HG03457 (cell line): ENCODE results near the gene SLIT1.
"Not testable (repeated sequence)": the region's sequence is repeated elsewhere in the genome, so short reads cannot be mapped to it uniquely, and the experiment has no call there.

ENCODE experiments used
- ATAC-seq: cut with Tn5 transposase; IDR thresholded peaks from one replicate; pipeline ENCODE4 v1.9.1; 2021; ENCODE audit warnings: moderate number of reproducible peaks; ENCODE audit not compliant: unreplicated experiment

The SLIT1 gene

GRCh38 chr10:97089209-97089870 is 96.4 kb downstream of the SLIT1 start:
- no peak for ATAC-seq

- no peak for ATAC-seq
Observed at GRCh38 chr10:97087296-97087695, 98.5 kb downstream of the SLIT1 start.

GRCh38 chr10:97086530-97086929 is 99.2 kb downstream of the SLIT1 start:
- no peak for ATAC-seq

GRCh38 chr10:97083228-97083829 is 102.4 kb downstream of the SLIT1 start:
- no peak for ATAC-seq

DNA sequence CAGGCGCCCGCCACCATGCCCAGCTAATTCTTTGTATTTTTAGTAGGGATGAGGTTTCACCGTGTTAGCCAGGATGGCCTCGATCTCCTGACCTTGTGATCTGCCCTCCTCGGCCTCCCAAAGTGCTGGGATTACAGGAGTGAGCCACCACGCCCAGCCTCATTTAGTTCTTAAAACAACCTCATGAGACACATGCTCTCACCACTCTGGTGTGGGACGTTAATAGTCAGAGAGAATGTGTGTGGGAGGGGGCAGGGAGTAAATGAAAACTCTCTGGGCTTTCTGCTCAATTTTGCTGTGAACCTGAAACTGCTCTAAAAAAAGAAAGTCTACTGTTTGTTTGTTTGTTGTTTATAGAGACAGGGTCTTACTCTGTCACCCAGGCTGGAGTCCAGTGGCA is 103.2 kb downstream of the SLIT1 start:
- not testable (repeated sequence) for ATAC-seq

DNA sequence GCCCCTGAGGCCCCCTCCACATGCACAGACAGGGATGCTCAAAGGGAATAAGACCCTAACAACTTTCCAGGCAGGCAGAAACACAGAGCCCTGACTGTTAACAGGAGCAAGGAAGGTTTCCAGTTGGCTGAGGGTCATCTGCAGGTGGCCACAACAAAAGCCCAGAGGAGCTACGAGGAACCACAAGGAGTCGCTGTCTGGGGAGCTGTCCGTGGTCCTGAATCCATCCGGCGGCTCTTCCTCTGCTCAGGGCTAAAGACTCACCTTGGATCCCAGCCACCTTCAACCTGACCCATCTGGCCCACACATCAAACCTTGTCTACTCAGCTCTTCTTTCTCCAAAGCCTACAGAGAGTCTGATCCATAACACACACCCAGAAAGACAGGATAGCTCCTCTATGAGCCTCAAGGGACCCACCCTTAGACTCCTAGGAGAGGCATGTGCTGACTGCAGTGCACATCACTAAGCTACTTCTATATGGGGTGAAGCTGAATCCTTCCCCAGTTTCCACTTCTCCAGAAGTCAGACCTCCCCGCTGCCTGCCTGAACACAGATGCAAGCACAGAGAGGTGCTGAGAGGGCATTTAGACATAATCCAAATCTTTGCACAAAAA is 104.0 kb downstream of the SLIT1 start:
- ATAC-seq: no peak

DNA sequence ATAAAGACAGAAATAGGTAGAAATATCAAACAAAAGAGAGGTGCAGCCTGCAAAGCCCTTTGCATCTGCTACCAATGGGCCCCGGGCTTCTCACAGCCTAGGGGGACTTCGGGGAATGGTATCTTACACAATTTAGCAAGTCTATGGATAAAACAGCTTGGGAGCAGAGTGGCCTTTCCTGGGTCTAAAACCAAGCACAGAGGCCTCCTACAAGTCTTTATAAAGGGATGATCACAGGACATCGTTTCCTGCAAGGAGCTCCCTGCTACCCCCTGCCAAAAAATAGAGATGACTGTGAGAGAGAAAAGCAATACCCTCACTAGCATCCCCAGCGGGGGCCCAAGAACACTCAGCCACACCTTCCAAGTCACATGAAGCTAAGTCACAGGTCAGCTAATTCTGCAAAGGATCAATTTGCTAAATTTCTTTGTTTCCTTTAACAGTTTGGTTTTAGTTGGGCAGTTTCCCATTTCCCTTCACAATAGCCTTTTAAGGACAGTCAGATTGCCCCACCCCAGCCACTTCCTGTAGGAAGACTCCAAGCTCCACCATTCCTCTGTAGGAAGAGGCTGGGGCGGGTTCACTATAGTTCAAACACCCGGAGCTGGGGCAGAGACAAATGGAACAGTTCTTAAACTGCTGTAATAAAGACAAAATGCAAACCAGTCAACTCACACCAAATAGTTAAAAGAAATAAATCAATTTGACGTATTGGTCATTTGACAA is 105.5 kb downstream of the SLIT1 start:
- ATAC-seq: no peak

DNA sequence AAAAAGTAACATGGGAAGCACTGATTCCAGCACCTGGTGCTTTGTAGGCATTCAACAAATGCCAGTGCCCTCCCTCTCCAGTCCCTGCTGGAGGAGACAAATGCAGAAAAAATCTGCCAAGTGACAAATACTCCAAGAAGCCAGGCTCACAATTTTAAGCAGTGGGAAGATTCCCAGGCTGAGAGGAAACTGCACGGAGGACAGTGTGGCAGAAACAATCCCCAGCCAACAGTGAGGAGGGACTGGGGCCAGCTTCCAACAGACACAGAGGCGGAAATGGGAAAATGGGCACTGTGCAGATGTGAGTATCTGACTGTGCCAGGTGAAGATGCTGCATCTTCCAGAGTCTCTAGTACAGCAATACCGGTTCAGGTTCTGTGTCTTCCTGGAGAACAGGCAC is 106.3 kb downstream of the SLIT1 start:
- no peak for ATAC-seq

DNA sequence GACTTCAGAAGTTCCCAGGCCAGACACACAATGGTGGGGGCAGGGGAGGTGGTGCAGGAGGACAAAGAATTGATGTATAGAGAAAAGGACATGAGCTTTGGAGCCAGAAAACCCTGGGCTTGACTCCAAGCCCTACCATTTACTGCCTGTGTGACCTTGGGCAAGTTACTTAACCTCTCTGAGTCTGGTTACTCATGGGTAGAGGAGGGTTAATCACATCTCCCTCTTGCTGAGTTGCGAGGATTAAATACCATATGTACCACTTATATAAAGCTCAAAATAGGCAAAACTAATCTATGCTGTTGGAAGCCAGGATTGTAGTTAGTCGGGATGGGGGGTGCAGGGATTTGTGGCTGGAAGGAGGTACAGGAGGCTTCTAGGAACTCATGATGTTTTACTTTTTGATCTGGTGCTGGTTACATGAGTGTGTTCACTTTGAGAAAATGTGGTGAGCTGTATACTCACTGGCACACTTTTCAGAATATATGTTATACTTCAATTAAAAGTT is 106.8 kb downstream of the SLIT1 start:
- ATAC-seq: no peak

- no peak for ATAC-seq
Observed at GRCh38 chr10:97078261-97078937, 107.4 kb downstream of the SLIT1 start.

- no peak for ATAC-seq
Observed at GRCh38 chr10:97076781-97077180, 109.0 kb downstream of the SLIT1 start.

- ATAC-seq: no peak
Observed at GRCh38 chr10:97075961-97076525, 109.7 kb downstream of the SLIT1 start.

DNA sequence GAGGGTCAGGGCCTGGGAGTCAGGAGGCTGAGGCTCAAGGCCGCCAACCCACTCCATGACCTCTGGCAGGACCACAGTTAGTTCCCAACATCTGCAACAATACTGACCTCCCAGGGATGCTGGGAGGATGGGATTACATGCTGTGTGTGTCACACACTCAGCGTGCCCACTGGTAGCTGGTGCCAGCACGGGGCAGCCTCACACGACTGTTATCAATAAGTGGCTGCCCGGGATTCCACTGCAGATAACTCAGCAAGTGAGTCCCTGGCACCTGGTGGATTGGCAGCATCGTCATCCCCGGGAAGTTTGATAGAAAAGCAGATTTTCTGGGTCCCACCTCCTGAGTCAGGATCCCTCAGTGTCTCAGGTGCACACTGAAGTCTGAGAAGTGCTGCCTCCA is 110.3 kb downstream of the SLIT1 start:
- ATAC-seq: no peak

DNA sequence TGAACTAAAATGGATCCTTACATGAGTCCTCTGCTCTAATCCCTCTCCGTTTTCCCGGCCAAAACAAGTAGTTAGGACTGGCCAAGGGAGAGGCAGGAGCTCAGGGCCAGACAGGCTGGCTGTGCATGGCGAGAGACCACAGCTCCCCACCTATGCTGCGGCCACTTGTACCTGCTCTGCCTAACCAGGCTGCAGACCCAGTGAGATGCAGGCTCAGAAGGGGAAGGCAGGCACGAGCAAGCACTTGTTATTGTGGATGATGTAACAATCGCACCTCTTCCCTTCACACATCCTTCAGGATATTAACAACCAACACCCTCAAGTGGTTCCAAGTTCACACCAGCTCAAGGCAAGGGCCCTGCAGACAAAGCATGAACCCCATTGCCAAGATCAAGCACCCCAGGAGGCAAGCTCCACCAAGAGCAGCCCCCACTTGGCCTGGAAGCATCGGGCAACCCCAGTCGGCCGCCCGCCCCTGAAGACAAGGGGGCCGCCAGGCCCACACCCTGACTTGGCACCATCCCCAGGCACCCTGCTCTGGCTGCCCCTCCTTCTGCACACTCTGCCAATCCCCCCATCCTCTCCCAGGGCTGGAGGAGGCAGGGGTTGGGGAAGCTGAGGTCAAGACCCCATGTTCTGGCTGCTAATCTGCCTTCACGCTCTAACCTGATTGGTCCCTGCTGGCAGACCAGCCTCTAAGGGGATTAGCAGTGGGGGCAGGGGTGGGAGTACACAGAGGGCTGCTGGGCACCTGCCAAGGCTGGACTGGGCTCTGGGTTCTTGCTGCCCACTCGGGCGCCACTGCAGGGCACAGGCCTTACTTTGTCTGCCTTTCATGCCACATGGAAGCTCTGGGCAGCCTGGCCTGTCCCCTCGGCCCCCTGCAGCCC is 111.3 kb downstream of the SLIT1 start:
- no peak for ATAC-seq

DNA sequence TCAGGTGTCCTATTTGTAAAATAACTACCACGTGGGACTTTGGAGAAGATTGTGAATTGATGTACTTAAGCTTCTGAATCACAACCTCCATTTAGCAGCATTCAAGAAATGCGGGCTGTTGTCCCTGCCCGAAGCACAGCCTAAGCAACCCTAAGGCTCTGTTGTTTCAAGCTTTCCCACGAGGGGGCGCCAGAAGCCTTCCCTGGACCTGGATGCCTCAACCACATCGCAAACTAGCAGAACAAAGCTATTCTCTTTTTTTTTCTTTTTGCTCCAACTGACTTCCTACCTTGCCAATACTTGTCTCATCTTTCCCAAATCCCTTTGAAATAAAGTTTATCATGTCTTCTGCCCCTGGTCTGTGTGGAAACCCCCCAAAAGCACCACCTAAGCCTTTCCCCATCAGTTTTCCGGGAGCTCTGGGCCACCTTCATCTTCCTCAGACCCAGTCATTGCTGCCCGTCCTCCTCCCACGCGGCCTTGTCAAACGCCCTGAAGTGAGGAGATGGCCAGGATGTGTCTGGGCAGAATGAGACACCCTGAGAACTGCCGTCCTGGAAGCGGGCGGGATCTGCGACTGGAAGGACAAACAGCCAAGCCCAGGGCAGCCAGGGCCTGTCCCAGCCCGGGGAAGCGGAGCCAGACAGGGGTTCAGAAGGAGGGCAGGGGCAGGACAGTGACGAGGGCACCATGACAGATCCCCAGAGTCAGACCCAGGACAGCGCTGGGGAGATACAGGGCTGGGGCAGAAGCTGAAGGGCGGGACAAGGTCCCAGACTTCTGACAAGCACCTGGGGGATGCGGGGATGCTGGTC is 112.7 kb downstream of the SLIT1 start:
- no peak for ATAC-seq

DNA sequence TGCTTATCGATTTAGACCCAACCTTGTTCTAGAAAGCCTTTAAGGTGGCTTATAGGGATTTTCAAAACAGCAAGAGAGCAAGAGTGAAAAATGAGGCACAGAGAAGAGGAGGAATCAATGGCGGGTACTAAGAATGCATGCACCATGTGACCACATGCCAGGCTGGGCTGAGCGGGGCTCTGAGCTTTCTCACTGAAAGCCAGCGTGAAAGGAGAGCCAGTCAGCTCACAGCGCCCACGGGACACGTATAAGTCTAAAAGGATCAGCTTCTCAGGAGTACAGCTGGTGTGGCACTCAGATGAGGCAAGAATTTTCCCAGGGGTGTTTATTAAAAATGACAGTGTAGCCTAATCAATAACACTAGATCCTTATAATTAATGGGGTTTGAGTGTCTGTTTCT is 114.3 kb downstream of the SLIT1 start:
- no peak for ATAC-seq

DNA sequence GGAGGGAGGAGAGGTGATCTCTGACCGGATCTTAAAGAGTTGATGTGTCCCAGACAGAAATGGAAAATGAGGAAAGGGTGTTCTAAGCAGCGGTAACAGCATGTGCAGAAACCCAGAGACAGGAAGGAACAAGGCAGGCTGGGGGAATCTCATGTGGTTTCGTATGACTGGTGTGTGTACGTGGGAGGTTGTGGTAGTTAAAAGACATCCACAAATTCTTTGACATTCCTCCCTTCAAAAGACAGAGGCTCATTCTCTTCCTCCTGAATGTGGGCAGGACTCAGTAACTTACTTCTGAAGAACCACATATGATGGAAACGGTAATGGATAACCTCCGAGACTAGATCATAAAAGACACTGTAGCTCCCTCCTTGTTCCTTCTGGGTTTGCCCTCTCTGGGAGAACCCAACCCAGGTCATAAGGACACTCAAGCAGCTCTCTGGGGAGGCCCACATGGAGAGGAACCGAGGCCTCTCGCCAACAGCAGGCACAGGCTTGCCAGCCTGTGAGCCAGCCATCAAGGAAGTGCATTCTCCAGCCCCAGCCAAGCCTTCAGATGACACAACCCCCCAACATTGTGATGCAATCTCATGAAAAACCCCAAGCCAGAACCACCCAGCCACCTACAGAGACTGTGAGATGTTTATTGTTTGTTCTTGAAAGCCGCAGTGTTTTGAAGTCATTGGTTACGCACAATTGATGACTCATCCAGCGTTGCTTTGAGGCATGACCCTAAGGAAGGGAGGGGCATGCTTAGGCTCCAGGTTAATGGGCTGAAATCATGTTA is 116.0 kb downstream of the SLIT1 start:
- ATAC-seq: no peak

DNA sequence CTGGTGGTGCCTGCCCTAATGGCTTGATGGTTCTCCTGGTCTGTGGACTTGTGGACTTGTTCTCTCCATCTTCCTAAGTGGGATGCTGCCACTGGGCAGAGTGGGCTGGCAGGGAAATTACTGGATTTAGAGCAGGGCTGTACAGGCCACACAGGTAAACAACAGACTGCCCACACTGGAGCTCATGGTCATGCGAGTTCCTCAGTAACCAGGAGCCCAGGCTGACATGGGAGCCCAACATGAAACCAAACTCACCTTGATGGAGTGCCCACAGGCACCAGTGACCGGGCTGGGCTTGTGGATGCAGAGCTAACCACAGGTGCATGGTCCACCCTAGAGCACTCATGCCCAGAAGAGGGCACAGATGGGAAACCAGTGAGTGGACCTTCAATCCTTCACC is 116.7 kb downstream of the SLIT1 start:
- no peak for ATAC-seq
